HG03354 (cell line): ENCODE data around the gene NKX1-2.

Source experiments
- ATAC-seq: cut with Tn5 transposase; IDR thresholded peaks from one replicate; pipeline ENCODE4 v1.9.1; 2021; ENCODE audit warnings: mild to moderate bottlenecking; ENCODE audit not compliant: unreplicated experiment, poor library complexity, severe bottlenecking

NKX1-2 gene

DNA sequence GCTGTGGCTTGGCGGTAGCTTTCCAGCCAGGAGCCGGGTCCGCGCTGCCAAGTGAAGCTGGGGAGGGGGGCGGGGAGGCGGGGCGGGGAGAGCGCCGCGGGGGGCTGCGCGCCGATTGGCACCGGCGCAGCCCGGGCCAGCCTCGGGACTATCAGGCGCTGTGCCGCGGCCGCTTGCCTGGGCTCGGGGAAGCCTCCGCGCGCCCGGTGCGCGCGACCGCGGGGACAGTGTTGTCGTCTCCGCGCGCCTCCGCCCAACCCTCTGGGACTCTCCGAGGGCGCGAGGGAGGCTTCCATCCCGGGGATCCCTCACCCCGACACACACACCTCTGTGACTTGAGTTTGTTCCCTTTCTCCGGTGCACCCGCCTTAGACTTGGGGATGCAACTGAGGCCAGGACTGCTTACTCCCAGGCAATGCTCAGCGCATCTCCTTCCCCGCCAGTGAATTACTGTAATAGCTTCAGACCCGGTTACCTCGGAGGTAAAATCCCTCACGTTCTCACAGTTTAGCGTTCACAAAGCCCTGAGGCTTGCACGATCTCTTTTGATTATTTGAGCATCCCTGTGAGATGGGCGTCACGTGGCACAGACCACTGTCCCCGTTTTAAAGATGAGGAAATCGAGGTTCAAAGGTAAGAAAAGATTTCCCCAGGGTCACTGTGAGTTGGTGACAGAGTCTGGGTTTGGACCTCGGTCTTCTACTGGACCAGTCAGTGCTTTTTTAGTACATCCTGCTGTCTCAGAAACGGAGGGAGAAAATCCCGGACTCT is at the start of gene NKX1-2:
Gene NKX1-2, minus strand, starts transcription at position 24 of the 771 bp plus-strand sequence. CDS start 92 bp downstream, outside the sequence.
- ATAC-seq = no peak

DNA sequence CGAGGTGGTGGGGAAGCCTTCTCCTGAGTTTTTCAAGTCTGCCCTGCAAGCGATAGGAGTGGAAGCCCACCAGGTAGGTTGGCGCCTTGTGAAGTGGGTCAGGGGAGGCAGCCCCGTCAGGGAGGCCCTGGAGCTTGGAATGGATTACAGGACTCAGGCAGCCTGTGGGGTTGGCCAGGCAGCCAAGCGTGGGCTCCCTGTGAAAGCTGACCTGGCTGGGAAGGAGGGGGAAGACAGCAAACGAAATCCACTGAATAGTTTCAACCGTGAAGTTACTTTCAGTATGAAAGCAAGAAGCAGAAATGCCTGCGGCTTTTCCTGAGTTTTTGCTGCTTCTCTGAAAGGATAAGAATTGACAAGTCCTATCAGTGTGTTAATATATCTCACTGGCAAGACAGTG is 48.2 kb upstream of the NKX1-2 start:
- no peak for ATAC-seq

DNA sequence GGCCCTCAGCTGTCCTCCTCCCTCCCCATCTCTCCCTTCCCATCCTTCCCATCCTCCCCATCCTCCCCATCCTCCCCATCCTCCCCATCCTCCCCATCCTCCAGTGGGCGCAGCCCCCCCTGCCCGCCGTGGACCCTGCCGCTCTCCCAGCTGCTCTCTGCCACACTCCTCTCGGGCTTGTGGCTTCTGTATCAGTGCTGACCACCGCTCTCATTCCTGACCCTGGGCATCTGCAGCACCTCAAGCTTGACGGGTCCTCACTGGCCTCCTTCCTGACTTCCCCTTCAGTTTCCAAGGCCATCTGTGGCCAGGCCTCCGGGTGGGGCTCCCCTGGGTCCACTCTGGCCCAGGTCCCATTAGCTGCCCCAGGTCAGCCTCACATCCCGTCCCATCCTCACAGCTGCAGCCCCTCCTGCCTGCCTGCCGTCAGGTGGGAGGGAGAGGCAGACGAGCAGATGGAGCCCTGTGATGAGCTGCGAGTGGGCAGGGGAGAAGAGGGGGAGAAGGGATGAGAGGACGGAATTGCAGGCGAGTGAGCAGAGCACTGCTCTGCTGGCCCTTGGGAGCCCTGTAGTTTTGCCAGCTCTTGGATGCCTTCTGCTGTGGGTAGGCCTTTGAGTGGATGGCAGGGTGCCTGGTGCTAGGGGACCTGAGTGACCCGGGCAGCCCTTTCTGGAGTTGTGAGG is 47.5 kb upstream of the NKX1-2 start:
- ATAC-seq = no peak

DNA sequence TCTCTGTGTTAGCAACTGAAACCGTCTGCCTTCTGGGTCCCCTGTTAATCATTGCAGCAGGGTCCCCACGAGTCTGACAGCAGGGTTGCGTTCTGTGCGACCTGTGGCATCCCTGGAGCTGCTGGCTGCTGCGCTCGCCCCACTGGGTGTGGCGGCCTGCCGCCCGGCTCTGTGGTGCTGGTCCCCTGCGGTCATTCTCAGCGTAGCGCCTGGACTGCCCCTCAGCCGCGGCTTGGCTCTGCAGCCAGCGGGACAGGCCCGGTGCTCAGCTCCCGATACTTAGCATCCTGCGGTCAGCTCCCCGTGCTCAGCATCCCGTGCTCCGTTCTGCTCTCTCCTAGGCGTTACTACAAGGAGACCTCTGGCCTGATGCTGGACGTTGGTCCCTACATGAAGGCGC is 46.8 kb upstream of the NKX1-2 start:
- ATAC-seq = no peak

DNA sequence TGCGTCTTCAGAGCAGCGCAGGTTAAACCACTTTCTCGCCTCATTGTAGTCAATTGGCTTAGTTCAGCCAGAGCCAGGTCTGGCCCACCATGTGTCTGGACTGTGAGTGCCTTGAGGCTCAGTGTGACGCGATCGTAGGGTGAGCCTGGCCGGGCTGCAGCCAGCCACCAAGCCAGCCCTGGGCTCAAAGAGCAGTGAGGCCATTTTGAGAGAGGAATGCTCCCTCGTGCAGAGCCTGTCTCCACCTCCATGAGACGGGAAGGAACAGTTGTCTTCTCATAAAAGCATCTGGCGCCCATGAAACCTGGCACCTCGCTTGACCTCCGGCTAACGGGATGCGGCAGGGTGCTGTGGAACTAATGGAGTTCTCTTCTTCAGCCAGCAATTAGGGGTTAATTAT is 46.3 kb upstream of the NKX1-2 start:
- ATAC-seq = no peak

DNA sequence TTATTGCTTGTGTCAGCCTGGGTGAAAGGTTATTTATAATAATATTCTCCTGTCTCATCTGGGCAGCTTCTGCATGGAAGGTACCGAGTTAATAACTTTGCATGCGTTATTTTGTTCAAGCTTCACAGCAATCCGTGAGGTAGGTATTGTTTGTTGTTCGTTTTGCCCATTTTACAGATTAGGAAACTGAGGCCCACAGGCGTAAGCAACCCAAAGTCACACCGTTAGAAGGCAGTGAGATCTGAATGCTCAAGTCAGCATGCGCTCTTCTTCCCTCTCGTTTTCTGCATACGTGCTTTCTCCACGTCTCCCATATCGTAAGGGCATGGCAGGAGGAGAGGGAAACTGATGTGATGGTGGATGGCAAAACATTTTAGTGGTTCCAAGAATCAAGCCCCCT is 45.9 kb upstream of the NKX1-2 start:
- ATAC-seq = no peak

DNA sequence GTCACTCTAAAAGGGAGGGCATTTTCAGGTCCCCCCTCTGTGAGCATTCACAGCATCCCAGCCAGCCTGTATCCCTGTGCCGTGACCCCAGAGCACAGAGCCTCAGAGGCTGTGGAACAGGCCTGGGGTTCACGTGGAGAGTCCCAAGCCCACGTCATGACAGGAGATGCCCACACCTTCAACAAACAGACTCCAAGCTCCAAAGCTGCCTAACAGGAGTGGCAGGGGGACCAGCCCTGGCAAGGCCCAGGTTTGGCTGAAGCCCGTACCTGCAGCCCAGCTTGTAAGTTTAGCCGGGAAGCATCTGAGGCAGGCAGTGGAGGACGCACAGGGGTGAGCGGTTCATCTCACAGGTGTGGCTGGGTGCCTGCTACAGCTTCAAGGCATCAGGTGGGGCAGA is 45.3 kb upstream of the NKX1-2 start:
- ATAC-seq = no peak

DNA sequence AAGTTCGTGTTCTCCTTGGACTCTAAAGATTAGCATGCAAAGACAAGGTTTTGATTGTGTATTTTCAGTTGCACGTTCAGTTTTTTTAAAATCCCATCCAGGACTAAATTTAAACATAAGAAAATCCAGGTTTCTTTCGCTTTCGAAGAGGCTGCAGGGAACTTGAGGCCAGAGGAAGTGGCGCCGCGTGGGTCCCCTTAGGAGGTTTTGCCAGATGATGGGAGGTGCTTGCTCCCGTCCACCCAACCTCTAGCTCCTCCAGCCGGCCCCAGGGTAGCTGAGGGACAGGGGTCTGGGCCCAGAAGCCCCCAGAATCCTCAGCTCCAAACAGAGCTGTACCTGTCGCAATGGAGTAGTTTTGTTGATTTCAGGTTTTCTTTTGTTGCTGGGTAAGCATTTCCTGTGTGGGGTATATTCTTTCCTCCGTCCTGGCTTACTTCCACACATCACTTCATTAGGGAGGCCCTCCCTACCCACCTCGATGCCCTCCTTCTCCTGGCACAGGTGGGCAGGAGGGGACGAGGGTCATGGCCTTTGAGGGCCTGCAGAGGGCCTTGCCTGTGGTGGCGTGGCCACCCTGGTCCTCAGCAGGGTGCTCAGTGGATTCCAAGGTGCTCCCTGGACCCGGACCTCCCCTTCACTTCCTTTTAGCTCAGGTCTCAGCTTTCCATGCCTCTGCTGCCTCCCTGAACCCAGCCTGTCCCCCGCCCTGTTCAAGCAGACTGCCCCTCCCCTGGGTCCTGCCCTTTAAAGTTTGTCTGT is 44.4 kb upstream of the NKX1-2 start:
- ATAC-seq = no peak

DNA sequence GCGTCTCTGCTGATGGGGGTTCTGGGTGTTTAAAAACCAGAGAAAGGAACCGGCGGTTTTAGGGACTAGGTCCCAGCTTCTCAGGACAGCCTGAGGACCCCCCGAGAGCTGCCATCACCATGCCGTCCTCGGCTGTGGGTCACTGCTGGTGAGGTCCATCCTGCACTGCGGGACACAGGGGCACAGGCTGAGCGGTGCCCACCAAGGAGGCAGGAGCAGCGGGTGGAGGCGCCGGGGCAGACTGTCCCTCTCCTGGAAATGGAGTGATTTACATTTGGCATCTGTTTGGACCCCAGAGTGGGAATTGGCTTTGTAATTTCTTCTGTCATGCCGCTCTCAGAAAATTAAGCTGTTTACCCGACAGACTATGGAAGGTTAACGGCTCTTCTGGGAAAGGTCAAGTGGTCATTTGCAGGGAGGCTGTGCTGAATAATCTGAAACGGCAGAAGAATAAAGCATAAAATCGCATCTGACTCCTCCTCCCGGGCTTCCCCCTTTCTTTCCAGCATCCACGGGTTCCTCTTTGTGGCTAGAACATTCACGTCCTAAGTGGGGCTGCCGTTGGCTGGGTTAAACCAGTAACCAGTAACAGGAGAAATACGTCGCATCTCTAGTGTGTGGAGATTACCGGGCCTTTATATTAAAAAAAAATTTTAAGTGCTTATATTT is 43.5 kb upstream of the NKX1-2 start:
- ATAC-seq = no peak

DNA sequence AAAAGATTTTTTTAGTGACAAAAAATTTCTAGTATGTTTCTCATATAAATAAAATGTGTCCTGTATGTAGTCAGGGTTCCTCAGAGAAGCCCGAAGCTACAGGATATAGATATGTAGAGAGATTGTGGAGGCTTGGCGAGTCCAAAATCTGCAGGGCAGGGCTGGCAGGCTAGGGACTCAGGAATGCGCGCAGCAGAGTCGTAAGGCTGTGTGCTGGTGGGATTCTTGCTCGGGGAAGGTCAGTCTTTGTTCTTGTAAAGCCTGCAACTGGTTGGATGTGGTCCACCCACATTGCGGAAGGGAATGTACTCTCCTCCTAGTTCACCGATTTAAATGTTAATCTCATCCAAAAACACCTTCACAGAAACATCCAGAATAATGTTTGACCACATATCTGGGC is 42.4 kb upstream of the NKX1-2 start:
- no peak for ATAC-seq

DNA sequence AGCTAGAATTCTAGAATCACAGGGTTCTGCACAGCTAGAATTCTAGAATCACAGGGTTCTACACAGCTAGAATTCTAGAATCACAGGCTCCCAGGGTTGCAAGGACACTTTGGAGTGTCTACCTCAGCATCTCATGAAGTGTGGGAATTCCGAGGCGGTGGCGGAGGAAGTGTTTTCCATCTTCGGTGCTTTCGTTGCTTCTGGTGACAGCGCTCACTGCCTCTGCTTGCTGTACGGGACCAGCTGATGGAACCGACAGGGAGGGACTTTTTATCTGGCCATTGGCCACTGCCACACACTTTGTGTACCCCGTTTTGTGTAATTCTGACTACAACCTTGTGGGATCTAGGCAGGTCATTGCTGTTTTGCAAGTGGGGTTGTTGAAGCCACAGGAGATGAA is 41.3 kb upstream of the NKX1-2 start:
- ATAC-seq = no peak

DNA sequence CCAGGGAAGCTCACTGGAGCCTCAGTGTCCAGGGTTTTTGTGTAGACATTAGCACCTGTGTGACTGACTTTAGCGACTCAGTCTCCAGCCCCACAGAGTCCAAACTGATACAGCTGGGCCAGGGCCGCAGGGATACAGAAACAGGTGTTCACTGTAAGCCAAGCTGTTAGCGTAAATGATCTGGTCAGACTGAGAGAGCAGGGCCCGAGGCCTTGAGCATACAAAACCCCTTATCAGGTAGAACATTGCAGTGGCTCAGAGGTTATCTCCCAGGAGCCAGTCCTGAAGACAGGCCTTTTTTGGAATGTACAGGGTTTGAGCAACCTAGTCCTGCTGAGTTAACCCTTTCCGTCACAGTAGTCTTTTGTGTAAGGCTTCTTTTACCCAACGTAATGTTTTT is 36.8 kb upstream of the NKX1-2 start:
- ATAC-seq = no peak

DNA sequence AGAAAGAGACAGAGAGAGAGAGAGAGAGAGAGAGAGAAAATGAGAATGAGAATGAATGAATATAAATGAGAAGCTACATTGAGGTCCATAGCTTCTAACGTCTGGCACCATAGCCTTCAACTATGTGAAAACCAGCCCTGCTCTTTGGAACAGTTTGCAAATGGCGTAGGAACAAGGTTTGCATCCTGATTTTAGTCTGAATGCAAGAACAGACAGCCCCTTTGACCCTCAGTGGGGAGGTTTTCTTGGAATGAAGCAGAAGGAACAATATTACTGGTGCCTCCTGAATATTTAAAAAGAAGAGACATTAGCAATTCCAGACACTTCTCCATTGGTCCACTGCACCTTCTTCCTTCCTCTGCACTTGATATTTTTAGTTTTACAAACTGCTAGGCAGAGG is 34.8 kb upstream of the NKX1-2 start:
- no peak for ATAC-seq

DNA sequence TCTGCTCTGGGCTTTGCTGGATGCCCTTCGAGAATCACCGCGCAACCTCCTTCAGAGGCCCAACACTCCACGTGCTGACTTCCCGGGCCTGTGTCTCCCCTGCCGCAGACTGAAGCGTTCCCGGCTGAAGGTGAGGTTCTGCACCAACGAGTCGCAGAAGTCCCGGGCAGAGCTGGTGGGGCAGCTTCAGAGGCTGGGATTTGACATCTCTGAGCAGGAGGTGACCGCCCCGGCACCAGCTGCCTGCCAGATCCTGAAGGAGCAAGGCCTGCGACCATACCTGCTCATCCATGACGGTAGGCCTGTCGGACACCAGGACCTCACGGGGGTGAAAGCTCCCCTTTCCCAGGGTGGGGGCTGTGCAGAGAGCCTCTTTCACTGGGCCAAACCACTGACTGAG is 34.2 kb upstream of the NKX1-2 start:
- ATAC-seq = no peak

DNA sequence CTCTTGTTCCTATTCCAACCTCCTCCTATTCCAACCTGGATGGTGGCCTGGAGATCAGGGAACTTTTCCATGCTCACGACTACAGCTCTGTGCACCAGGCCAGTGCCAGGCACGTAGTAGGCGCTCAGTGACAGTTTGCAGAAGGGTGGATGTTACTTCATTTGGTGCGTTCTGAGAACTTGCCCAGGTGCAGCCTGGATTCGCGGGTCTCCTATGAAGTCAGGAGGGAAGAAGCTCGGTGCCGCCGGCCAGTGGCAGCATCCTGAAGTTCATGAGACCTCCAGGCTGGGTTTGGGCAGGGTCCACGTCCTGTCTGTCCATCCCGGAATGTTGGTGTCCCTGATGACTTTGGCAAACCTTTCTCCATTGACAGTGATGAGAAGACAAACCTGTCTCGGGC is 33.0 kb upstream of the NKX1-2 start:
- ATAC-seq = no peak

DNA sequence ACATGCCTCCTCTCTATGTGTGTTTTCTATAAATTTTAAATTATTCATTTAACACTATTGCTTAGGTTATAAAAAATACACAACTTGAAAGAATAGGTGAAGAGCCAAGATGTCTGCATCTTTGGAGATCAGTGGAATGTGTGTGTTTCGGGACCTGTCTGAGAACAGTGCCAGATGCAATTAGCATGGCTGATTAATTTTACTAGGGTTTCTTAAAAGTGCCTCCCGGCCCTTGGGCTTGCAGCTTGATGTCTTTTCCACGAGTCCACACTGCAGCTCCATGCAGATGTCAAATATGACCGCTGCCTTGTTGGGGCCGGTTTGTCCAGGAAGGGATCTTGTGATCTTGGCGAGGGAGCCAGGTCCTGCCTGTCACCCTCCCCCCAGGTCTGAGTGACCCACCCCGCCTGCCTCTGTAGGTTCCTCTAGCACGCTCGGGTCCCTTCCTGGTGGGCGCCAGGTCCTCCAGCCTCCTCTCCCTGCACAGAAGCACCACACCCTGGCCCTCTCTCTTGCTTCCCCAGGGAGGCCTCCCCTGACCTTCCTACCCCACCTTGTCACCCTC is 32.5 kb upstream of the NKX1-2 start:
- no peak for ATAC-seq

DNA sequence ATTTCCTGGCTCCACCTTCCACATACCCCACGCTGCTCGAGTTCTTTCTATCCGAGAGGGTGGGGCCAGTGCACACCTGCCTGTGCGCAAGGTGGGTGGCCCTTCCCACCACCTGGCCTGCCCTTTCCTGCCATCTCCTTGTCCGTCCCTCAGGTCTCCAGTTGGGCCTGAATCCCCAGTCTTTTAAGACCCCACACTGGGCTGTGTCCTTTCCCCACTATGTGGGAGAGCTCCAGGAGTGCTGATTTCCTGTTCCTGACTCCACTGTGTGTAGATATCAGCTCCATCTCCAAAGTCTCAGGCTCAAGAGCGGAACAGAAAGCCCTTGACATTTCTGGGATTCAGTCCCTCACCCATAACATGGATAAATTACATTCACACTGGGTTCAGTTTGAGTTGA is 31.9 kb upstream of the NKX1-2 start:
- ATAC-seq = no peak

DNA sequence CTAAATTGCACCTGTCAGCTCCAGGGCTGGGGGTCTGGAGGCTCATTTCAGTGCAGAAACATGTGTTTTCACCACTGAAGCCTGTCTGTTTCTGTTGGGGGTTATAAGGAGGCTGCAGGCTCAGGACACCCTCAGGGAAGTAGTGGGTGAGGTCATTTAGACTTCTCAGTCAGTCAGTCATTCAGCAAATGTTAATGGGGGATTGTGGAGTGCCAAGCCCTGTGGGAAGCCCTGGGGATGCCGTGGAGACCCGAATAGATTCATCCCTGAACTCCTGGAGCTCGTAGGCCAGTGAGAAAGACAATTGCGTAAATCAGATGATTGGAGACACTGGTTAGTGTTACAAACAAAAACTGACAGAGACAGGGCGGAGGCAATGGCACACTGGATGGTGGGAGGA is 31.0 kb upstream of the NKX1-2 start:
- ATAC-seq = no peak

DNA sequence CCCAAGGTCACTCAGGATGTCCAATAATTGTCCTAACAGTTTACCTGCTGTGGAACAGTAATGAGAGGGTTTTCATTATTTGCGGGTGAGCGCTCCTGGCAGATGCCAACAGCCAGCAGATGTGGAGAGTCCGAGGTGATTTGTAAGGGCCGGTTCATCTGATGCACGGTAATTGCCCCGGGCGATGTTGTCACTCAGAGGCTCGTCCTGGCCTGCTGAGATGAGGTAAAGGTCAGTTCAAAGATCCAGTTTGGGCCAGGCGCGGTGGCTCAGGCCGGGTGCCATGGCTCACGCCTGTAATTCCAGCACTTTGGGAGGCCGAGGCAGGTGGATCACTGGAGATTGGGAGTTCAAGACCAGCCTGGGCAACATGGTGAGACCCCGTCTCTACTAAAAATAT is 28.7 kb upstream of the NKX1-2 start:
- ATAC-seq = no peak
